Osteoblast (primary cell): Measurements from ENCODE around the gene NME1. TPM values are rescaled to one million over a fixed set of nuclear protein-coding genes. Genes with fewer than 3 reads are reported as not detected.

Source experiments
- DNase-seq: peaks from one replicate; pipeline ENCODE4 v3.0.0; 2011; ENCODE audit warnings: low spot score, mixed read lengths; ENCODE audit not compliant: insufficient read length; ENCODE audit errors: missing footprints
- H2AFZ ChIP-seq: 2 replicates; pipeline ENCODE4 v1.6.0; 2011; ENCODE audit warnings: mild to moderate bottlenecking, low read length
- H3K27ac ChIP-seq: 2 replicates; pipeline ENCODE4 v1.5.1; 2011; ENCODE audit warnings: mild to moderate bottlenecking, low read depth, low read length, moderate library complexity
- H3K27me3 ChIP-seq: 2 replicates; pipeline ENCODE4 v1.6.0; 2012; ENCODE audit warnings: mild to moderate bottlenecking, control low read depth, inconsistent platforms, low read length, moderate library complexity; ENCODE audit not compliant: insufficient read depth
- H3K36me3 ChIP-seq: 2 replicates; pipeline ENCODE4 v1.5.1; 2011; ENCODE audit warnings: mild to moderate bottlenecking, low read length, control low read depth, moderate library complexity; ENCODE audit not compliant: insufficient read depth
- H3K4me1 ChIP-seq: 2 replicates; pipeline ENCODE4 v1.5.1; 2011; ENCODE audit warnings: mild to moderate bottlenecking, low read length, control low read depth, moderate library complexity; ENCODE audit not compliant: insufficient read depth
- H3K4me2 ChIP-seq: 2 replicates; pipeline ENCODE4 v1.6.0; 2011; ENCODE audit warnings: mild to moderate bottlenecking, low read length; ENCODE audit not compliant: insufficient read depth
- H3K4me3 ChIP-seq: fragments of 200-600 bp; sonication (generic); 3 replicates; pipeline ENCODE4 v1.5.1; 2012; ENCODE audit warnings: mild to moderate bottlenecking, low read length, inconsistent platforms; ENCODE audit not compliant: insufficient read depth
- H3K79me2 ChIP-seq: 2 replicates; pipeline ENCODE4 v1.6.0; 2012; ENCODE audit warnings: mild to moderate bottlenecking, low read length, control low read depth, inconsistent platforms; ENCODE audit not compliant: insufficient read depth
- H3K9me3 ChIP-seq: 2 replicates; pipeline ENCODE4 v1.5.1; 2011; ENCODE audit warnings: low read depth, low read length, control low read depth
- H4K20me1 ChIP-seq: 2 replicates; pipeline ENCODE4 v1.6.0; 2012; ENCODE audit warnings: mild to moderate bottlenecking, low read length, control low read depth; ENCODE audit not compliant: insufficient read depth
- total RNA-seq: library from RNA; depleted of rRNA; stranded (reverse); fragments of >200 nt; gene quantifications from 2 replicates; pipeline ENCODE4 v1.2.3, GENCODE V29; 2012
- TF ChIP-seq, protein P1 (sequence below): IDR thresholded peaks from 2 replicates; pipeline ENCODE4 v1.5.1; 2011; ENCODE audit warnings: mild to moderate bottlenecking, low read depth, low read length, moderate library complexity; ENCODE audit errors: extremely low read depth

NME1 gene
- total RNA-seq, 1 donor: 58.6 TPM

DNA sequence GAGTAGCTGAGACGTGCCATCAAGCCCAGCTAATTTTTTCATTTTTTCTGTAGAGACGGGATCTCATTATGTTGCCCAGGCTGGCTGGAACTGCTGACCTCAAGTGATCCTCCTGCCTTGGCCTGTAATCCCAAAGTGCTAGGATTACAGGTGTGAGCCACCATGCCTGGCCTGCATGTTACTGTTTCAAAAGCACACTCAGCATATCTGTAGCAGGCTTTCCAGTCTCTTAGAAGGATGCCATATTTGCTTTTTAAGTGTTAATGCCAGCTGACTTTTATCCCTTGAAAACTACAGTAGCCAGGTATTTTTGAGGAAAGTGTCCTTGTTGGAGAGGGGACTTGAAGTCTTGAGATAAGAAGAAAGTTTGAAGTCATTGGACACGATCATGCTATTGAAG lies 17.4 kb upstream of the NME1 start:
- no peak for DNase-seq
- peaks cover 8% of the 10 kb centered on the region for H3K4me1 ChIP-seq
- no peaks in the 10 kb centered on the region for H3K9me3 ChIP-seq
- H3K4me3 ChIP-seq: no peak overlapping the region
- H3K36me3 ChIP-seq: no peaks in the 10 kb centered on the region
- no peak overlapping the region for H3K4me2 ChIP-seq
- no peaks in the 10 kb centered on the region for H3K79me2 ChIP-seq
- H3K27ac ChIP-seq: no peak overlapping the region
- H4K20me1 ChIP-seq: no peaks in the 10 kb centered on the region
- TF ChIP-seq, protein P1, sequence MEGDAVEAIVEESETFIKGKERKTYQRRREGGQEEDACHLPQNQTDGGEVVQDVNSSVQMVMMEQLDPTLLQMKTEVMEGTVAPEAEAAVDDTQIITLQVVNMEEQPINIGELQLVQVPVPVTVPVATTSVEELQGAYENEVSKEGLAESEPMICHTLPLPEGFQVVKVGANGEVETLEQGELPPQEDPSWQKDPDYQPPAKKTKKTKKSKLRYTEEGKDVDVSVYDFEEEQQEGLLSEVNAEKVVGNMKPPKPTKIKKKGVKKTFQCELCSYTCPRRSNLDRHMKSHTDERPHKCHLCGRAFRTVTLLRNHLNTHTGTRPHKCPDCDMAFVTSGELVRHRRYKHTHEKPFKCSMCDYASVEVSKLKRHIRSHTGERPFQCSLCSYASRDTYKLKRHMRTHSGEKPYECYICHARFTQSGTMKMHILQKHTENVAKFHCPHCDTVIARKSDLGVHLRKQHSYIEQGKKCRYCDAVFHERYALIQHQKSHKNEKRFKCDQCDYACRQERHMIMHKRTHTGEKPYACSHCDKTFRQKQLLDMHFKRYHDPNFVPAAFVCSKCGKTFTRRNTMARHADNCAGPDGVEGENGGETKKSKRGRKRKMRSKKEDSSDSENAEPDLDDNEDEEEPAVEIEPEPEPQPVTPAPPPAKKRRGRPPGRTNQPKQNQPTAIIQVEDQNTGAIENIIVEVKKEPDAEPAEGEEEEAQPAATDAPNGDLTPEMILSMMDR: no peak
- no peaks in the 10 kb centered on the region for H3K27me3 ChIP-seq
- H2AFZ ChIP-seq: no peak overlapping the region

DNA sequence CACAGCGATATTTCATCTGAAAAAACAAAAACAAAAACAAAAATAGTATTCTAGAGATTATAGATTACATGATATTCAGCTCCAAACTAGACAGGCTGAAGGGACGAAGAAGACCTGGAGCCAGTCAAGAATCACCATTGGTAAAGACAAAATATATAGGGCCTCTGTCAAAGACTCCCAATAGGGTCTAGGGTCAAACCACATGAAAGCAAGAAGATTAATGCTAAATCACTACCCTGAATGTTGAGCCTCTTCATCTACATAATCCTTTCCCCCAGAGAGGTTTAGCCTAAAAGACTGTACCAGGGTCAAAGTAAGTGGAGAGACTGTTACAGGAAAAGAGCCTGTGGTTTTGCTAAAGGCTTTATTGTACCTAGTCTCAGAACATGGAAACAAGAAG lies 10.8 kb upstream of the NME1 start:
- no peaks in the 10 kb centered on the region for H4K20me1 ChIP-seq
- no peak overlapping the region for H3K27ac ChIP-seq
- H3K4me1 ChIP-seq: peaks cover 2% of the 10 kb centered on the region
- no peaks in the 10 kb centered on the region for H3K36me3 ChIP-seq
- H2AFZ ChIP-seq: no peak overlapping the region
- no peak for DNase-seq
- H3K9me3 ChIP-seq: no peaks in the 10 kb centered on the region
- no peaks in the 10 kb centered on the region for H3K27me3 ChIP-seq
- no peaks in the 10 kb centered on the region for H3K79me2 ChIP-seq
- no peak overlapping the region for H3K4me3 ChIP-seq
- H3K4me2 ChIP-seq: no peak overlapping the region
- TF ChIP-seq, protein P1: no peak

DNA sequence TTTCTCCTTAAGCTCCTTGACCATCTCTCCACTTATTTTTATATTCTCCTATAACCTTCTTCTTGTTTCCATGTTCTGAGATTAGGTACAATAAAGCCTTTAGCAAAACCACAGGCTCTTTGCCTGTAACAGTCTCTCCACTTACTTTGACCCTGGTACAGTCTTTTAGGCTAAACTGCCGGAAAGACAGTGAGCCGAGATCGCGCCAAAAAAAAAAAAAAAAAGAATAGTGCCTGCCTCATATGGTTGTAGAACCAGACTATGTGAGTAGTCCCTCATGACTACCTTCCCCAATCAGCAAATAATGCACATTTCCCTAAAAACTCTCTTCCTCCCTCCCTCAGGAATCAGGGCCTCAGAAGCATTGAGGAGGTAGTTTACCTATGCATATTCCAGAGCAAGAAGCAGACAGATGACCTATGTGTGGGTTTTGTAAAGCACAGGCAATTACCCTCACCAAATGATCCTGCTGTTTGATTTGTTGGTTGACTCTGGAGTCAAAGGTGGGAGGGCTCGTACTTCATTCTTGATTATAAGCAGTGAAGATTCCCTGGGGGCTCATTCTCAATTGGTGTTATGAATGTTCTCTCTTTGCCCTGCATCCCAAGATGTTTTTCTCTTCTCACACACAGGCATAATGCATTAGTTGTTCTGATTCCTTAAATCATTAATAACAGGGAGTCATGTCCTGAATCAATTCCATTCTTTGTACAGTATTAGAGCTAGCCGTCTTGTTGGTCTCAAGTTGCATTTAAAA lies 8.9 kb upstream of the NME1 start:
- Histone ChIP-seq H3K79me2 (no peaks in the 10 kb centered on the region), H3K27ac (no peak overlapping the region), H3K4me1 (peaks cover 2% of the 10 kb centered on the region), H4K20me1 (no peaks in the 10 kb centered on the region), H2AFZ (no peak overlapping the region), H3K4me3 (no peak overlapping the region), H3K36me3 (no peaks in the 10 kb centered on the region), H3K9me3 (no peaks in the 10 kb centered on the region), H3K27me3 (no peaks in the 10 kb centered on the region), H3K4me2 (no peak overlapping the region)
- no peak for DNase-seq
- TF ChIP-seq, protein P1: no peak

DNA sequence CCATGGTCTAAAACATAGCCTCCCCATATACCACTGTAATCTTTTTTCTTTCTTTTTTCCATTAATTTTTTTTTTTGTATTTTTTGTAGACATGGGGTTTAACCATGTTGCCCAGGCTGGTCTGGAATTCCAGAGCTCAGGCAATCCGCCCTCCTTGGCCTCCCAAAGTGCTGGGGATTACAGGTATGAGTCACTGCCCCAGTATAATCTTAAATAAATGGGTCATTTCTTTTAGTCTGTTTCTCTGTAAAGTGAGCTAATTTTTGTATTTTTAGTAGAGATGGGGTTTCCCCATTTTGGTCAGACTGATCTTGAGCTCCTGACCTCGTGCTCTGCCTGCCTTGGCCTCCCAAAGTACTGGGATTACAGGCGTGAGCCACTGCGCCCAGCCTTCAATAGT lies 5.7 kb upstream of the NME1 start:
- no peak overlapping the region for H3K27ac ChIP-seq
- H3K4me1 ChIP-seq: peaks cover 3% of the 10 kb centered on the region
- H3K79me2 ChIP-seq: no peaks in the 10 kb centered on the region
- TF ChIP-seq, protein P1: no peak
- H3K27me3 ChIP-seq: no peaks in the 10 kb centered on the region
- no peak overlapping the region for H2AFZ ChIP-seq
- no peak overlapping the region for H3K4me3 ChIP-seq
- DNase-seq: no peak
- H3K9me3 ChIP-seq: no peaks in the 10 kb centered on the region
- no peaks in the 10 kb centered on the region for H3K36me3 ChIP-seq
- no peaks in the 10 kb centered on the region for H4K20me1 ChIP-seq
- no peak overlapping the region for H3K4me2 ChIP-seq
